AG10803 (cell line): Measurements from ENCODE around the gene LZTR1.
"Not testable (repeated sequence)": the region's sequence is repeated elsewhere in the genome, so short reads cannot be mapped to it uniquely, and the experiment has no call there.

Experiments used
- DNase-seq: peaks from one replicate; pipeline ENCODE4 v3.0.0; 2010; ENCODE audit warnings: low read depth
- H3K4me3 ChIP-seq: 2 replicates; pipeline ENCODE4 v1.5.1; 2011; ENCODE audit warnings: mild to moderate bottlenecking, low read length, control low read depth
- CTCF ChIP-seq: conservative IDR thresholded peaks from 2 replicates; pipeline ENCODE4 v1.5.1; 2011; ENCODE audit warnings: mild to moderate bottlenecking, low read length, control low read depth, inconsistent platforms

Gene LZTR1

GRCh38 chr22:21001601-21002325, 19.7 kb downstream of the LZTR1 start, which contains the start of gene THAP7:
Gene THAP7, minus strand, starts transcription at chr22:21002118. Its CDS starts 207 bp downstream, at chr22:21001911.
- DNase-seq: peak; percentile 93
- TF ChIP-seq CTCF: no peak
- H3K4me3 ChIP-seq: peak within 1 kb of the TSS; percentile 91

GRCh38 chr22:21003782-21004181, 21.7 kb downstream of the LZTR1 start:
- DNase-seq: no peak
- no peak overlapping the region for H3K4me3 ChIP-seq
- no peak for TF ChIP-seq CTCF

- H3K4me3 ChIP-seq, DNase-seq: not testable (repeated sequence)
Measured at GRCh38 chr22:21009208-21009607, 27.1 kb downstream of the LZTR1 start.

- peak; percentile 33 for DNase-seq
Measured at GRCh38 chr22:21009638-21010425, 27.7 kb downstream of the LZTR1 start.

GRCh38 chr22:21010426-21011113, 28.5 kb downstream of the LZTR1 start:
- no peak for DNase-seq
- no peak overlapping the region for H3K4me3 ChIP-seq
- no peak for TF ChIP-seq CTCF

More at GRCh38 chr22:21009638-21010425, 27.7 kb downstream of the LZTR1 start:
- no peak overlapping the region for H3K4me3 ChIP-seq
- TF ChIP-seq CTCF: no peak

GRCh38 chr22:21012446-21013407, 30.6 kb downstream of the LZTR1 start:
- no peak overlapping the region for H3K4me3 ChIP-seq
- TF ChIP-seq CTCF: no peak
- DNase-seq: no peak
